B cell (primary cell): ENCODE measurements around the gene STARD6.

ENCODE experiments used
- CTCF ChIP-seq: fragments of 200-600 bp; IDR thresholded peaks from one replicate; pipeline ENCODE4 v1.8.0; 2022; ENCODE audit warnings: antibody characterized with exemption, mild to moderate bottlenecking
- EZH2 ChIP-seq: IDR thresholded peaks from 2 replicates; pipeline ENCODE4 v1.6.1; 2012; ENCODE audit warnings: borderline replicate concordance, low read depth, mild to moderate bottlenecking, moderate library complexity, low read length; ENCODE audit not compliant: insufficient read depth, poor library complexity, severe bottlenecking

- no peak for TF ChIP-seq CTCF
- no peak for TF ChIP-seq EZH2
Measured at GRCh38 chr18:54389143-54389505, 31.5 kb upstream of the STARD6 start.
